K562 (cell line): ENCODE results near the gene INSIG1. TPM values are rescaled to one million over a fixed set of nuclear protein-coding genes. Genes with fewer than 3 reads are reported as not detected.

Experiments used
- ATAC-seq: fragments of 200-7000 bp; cut with Tn5 transposase; 3 replicates; pipeline ENCODE4 v1.9.1; 2020; ENCODE audit warnings: moderate library complexity
- BruUV-seq: library from RNA; stranded (reverse); fragments of 400-500 nt; replicated peaks from 2 replicates; lab custom pipeline; 2021; lab: Mats Ljungman, UMichigan
- CTCF ChIA-PET: fragments of 300-600 bp; formaldehyde crosslinking; extraction: SDS; loops from one replicate; lab custom pipeline; 2021; ENCODE audit warnings: low intra/inter-chr PET ratio; lab: Yijun Ruan, JAX
- POLR2A ChIA-PET: fragments of 300-600, 350-650 bp; sonication (Branson Sonifier 250); formaldehyde crosslinking; extraction: SDS; loops from one replicate; lab custom pipeline; 2021; ENCODE audit warnings: antibody characterized with exemption, inconsistent platforms; lab: Yijun Ruan, JAX
- DNase-seq, 4 experiments: peaks; one replicate each; pipeline versions ENCODE4 v3.0.0 to v3.0.0-alpha.2; 2011 to 2018; ENCODE audit warnings: low spot score in 3 of 4, mixed read lengths in 3 of 4; ENCODE audit errors: extremely low read depth in 1 of 4
- FAIRE-seq: peaks from 2 replicates; lab custom pipeline; 2011; peaks lifted over from hg19 to GRCh38; lab: Jason Lieb, UNC
- H2AFZ ChIP-seq: 2 replicates; pipeline ENCODE4 v1.6.0; 2011; ENCODE audit warnings: low read depth, low read length, control low read depth, inconsistent platforms
- H3K27ac ChIP-seq: fragments of 200-600 bp; 3 replicates; pipeline ENCODE4 v1.8.0; 2011; ENCODE audit warnings: low read depth, mild to moderate bottlenecking, control low read depth, inconsistent platforms, low read length, moderate library complexity, mixed read lengths; ENCODE audit errors: extremely low read depth
- H3K27me3 ChIP-seq, 2 experiments: fragments of 300-600 bp in 1 of 2; 2 replicates in 1 of 2; 3 replicates in 1 of 2; pipeline versions ENCODE4 v1.6.0 to v1.8.0; 2011; ENCODE audit warnings: inconsistent platforms in 2 of 2, low read length in 2 of 2, mild to moderate bottlenecking in 1 of 2, mixed read lengths in 1 of 2, moderate library complexity in 1 of 2; ENCODE audit not compliant: control insufficient read depth in 2 of 2, insufficient read depth in 2 of 2
- H3K36me3 ChIP-seq: fragments of 300-600 bp; 3 replicates; pipeline ENCODE4 v1.8.0; 2011; ENCODE audit warnings: mild to moderate bottlenecking, low read length, inconsistent platforms; ENCODE audit not compliant: control insufficient read depth, insufficient read depth
- H3K4me1 ChIP-seq, 2 experiments: fragments of 200-600 bp in 1 of 2; replicated peaks in 1 of 2; 2 replicates in 1 of 2; 3 replicates in 1 of 2; pipeline versions ENCODE4 v1.5.1 to v1.8.0; 2011; ENCODE audit warnings: inconsistent platforms in 2 of 2, low read length in 2 of 2, mild to moderate bottlenecking in 1 of 2, mixed read lengths in 1 of 2, moderate library complexity in 1 of 2; ENCODE audit not compliant: control insufficient read depth in 2 of 2, insufficient read depth in 2 of 2
- H3K4me2 ChIP-seq: 2 replicates; pipeline ENCODE4 v1.6.1; 2011; ENCODE audit warnings: low read length, control low read depth, inconsistent platforms, mixed read lengths; ENCODE audit not compliant: insufficient read depth
- H3K4me3 ChIP-seq: fragments of 200-600 bp; sonication (generic), shearing (Covaris generic); 2 replicates; pipeline ENCODE4 v1.5.1; 2016; ENCODE audit warnings: control low read depth, inconsistent platforms
- H3K79me2 ChIP-seq: fragments of 200-600 bp; 3 replicates; pipeline ENCODE4 v1.8.0; 2011; ENCODE audit warnings: low read length, inconsistent platforms; ENCODE audit not compliant: control insufficient read depth, insufficient read depth
- H3K9ac ChIP-seq, 2 experiments: 2 replicates each; pipeline versions ENCODE4 v1.6.0 to v1.6.1; 2011; ENCODE audit warnings: low read depth in 2 of 2, low read length in 2 of 2, control low read depth in 1 of 2, inconsistent platforms in 1 of 2, mild to moderate bottlenecking in 1 of 2, mixed read lengths in 1 of 2; ENCODE audit not compliant: insufficient read depth in 1 of 2
- H3K9me1 ChIP-seq: one replicate; pipeline ENCODE4 v1.6.0; 2011; ENCODE audit warnings: inconsistent platforms, mild to moderate bottlenecking, low read length, moderate library complexity; ENCODE audit not compliant: control insufficient read depth, insufficient read depth
- H3K9me3 ChIP-seq: replicated peaks from 2 replicates; pipeline ENCODE4 v1.5.1; 2011; ENCODE audit warnings: low read depth, low read length, inconsistent platforms; ENCODE audit not compliant: control insufficient read depth, insufficient read depth
- H4K20me1 ChIP-seq: replicated peaks from 2 replicates; pipeline ENCODE4 v1.6.1; 2011; ENCODE audit warnings: low read length, inconsistent platforms, mixed read lengths; ENCODE audit not compliant: control insufficient read depth, insufficient read depth
- BRCA1 ChIP-seq, 2 experiments: fragments of 450-650 bp in 1 of 2; sonication (generic) in 1 of 2; formaldehyde crosslinking in 1 of 2; IDR thresholded peaks; 2 replicates each; pipeline versions ENCODE4 v1.5.0 to v1.6.1; 2017 to 2020; ENCODE audit warnings: mild to moderate bottlenecking in 1 of 2, missing genetic modification reagents in 1 of 2
- CBFA2T2 ChIP-seq: fragments of 450-650 bp; conservative IDR thresholded peaks from 2 replicates; pipeline ENCODE4 v1.6.1; 2017; ENCODE audit warnings: mild to moderate bottlenecking
- CBFA2T3 ChIP-seq: fragments of 450-650 bp; IDR thresholded peaks from 2 replicates; pipeline ENCODE4 v1.6.1; 2017
- CHD4 ChIP-seq: fragments of 200-600 bp; sonication (generic); IDR thresholded peaks from 3 replicates; pipeline ENCODE4 v1.6.1; 2012; ENCODE audit warnings: low read depth, mild to moderate bottlenecking, mixed read lengths, low read length, inconsistent platforms; ENCODE audit not compliant: insufficient read depth, insufficient replicate concordance, poor library complexity, severe bottlenecking
- ELF1 ChIP-seq: fragments of 200-800 bp; sonication (Bioruptor generic); IDR thresholded peaks from 2 replicates; pipeline ENCODE4 v1.6.1; 2016; ENCODE audit warnings: missing genetic modification characterization, missing compliant biosample characterization
- HMGXB4 ChIP-seq: sonication (generic); formaldehyde crosslinking; IDR thresholded peaks from 2 replicates; pipeline ENCODE4 v1.8.1; 2023; ENCODE audit warnings: mild to moderate bottlenecking, missing genetic modification reagents
- KDM4B ChIP-seq, 2 experiments: fragments of 450-650 bp in 1 of 2; sonication (generic) in 1 of 2; IDR thresholded peaks; 2 replicates each; pipeline ENCODE4 v1.6.1; 2016 to 2017; ENCODE audit warnings: borderline replicate concordance in 2 of 2, antibody characterized with exemption in 1 of 2, low read depth in 1 of 2, mild to moderate bottlenecking in 1 of 2
- KLF16 ChIP-seq: IDR thresholded peaks from 2 replicates; pipeline ENCODE4 v1.6.1; 2016; ENCODE audit warnings: antibody characterized with exemption
- MXD1 ChIP-seq: fragments of 250-450 bp; sonication (Bioruptor Pico); IDR thresholded peaks from 2 replicates; pipeline ENCODE4 v1.8.0; 2021; ENCODE audit warnings: borderline replicate concordance, mild to moderate bottlenecking, moderate library complexity; ENCODE audit not compliant: poor library complexity, severe bottlenecking
- MYC ChIP-seq, 2 experiments: fragments of 250-450 bp in 1 of 2; sonication (Bioruptor Pico) in 1 of 2; IDR thresholded peaks; 2 replicates each; pipeline versions ENCODE4 v1.5.1 to v1.6.1; 2012 to 2021; ENCODE audit warnings: low read depth in 2 of 2, borderline replicate concordance in 1 of 2, improper control_type of control experiment in 1 of 2, low read length in 1 of 2, mild to moderate bottlenecking in 1 of 2, moderate library complexity in 1 of 2
- NBN ChIP-seq: fragments of 450-650 bp; IDR thresholded peaks from 2 replicates; pipeline ENCODE4 v1.6.1; 2016; ENCODE audit warnings: low read depth, mild to moderate bottlenecking
- SP2 ChIP-seq: IDR thresholded peaks from 2 replicates; pipeline ENCODE4 v1.6.1; 2011; ENCODE audit warnings: mild to moderate bottlenecking, low read depth, low read length, moderate library complexity; ENCODE audit not compliant: poor library complexity, severe bottlenecking; ENCODE audit errors: extremely low read depth
- TRIM24 ChIP-seq, 2 experiments: fragments of 450-650 bp; IDR thresholded peaks; 2 replicates each; pipeline ENCODE4 v1.6.1; 2016
- ZFX ChIP-seq: sonication (generic); formaldehyde crosslinking; IDR thresholded peaks from 2 replicates; pipeline ENCODE4 v1.8.0; 2022; ENCODE audit warnings: mild to moderate bottlenecking, missing genetic modification reagents, moderate library complexity
- ZNF175 ChIP-seq: fragments of 200-800 bp; sonication (Bioruptor generic); IDR thresholded peaks from 2 replicates; pipeline ENCODE4 v1.6.1; 2016; ENCODE audit warnings: low read depth, mild to moderate bottlenecking, missing genetic modification characterization, missing compliant biosample characterization
- ZNF445 ChIP-seq: fragments of 250-450 bp; sonication (Bioruptor Pico); IDR thresholded peaks from 2 replicates; pipeline ENCODE4 v1.4.0; 2020; ENCODE audit warnings: low read depth, mild to moderate bottlenecking, moderate library complexity
- WGBS: fragments of 100-300 bp; shearing (Covaris generic); methylation state at CpG from one replicate; pipeline ENCODE4 v1.1.6; 2016; ENCODE audit warnings: low coverage, mixed read lengths; ENCODE audit not compliant: insufficient coverage; ENCODE audit errors: missing lambda C conversion rate; 5-methylcytosine and 5-hydroxymethylcytosine counted together
- in situ Hi-C: fragments of 300-500 bp; cut with MboI; formaldehyde crosslinking; loops from 4 replicates; pipeline ENCODE4 v1.15.0; 2018; ENCODE audit warnings: inconsistent platforms, mixed read lengths
- intact Hi-C: fragments of 100-400 bp; cut with micrococcal nuclease; formaldehyde crosslinking; loops from 2 replicates; pipeline ENCODE4 v1.14.2; 2022
- polyA plus RNA-seq, 8 experiments: library from polyadenylated mRNA; depleted of rRNA in 4 of 8; stranded (reverse) in 5 of 8; unstranded in 3 of 8; fragments of >200 nt; fragmentation: Nextera tagmentation in 2 of 8; fragmentation: Illumina TruSeq in 1 of 8; extraction: Ambion mirVana in 2 of 8; extraction: Trizol in 1 of 8; gene quantifications; 2 replicates each; pipeline versions ENCODE4 v1.2.1 to v1.2.3, GENCODE V29; 2011 to 2014; ENCODE audit warnings: inconsistent platforms in 1 of 8, missing spikeins in 1 of 8
- total RNA-seq, 7 experiments: library from RNA; depleted of rRNA in 6 of 7; stranded (reverse); fragments of >200 nt in 6 of 7; fragmentation: Illumina TruSeq in 2 of 7; extraction: Trizol in 2 of 7; gene quantifications; 2 replicates each; pipeline versions ENCODE4 v1.2.1 to v1.2.3, GENCODE V29; 2011 to 2021; ENCODE audit warnings: low replicate concordance in 1 of 7
- TF ChIP-seq, protein P1 (sequence below): fragments of 450-650 bp; IDR thresholded peaks from 2 replicates; pipeline ENCODE4 v1.6.1; 2016; ENCODE audit warnings: low read depth, mild to moderate bottlenecking, moderate library complexity
- TF ChIP-seq, protein P2 (sequence below): fragments of 450-650 bp; IDR thresholded peaks from one replicate; pipeline ENCODE4 v1.6.1; 2018; ENCODE audit warnings: mild to moderate bottlenecking, moderate library complexity; ENCODE audit not compliant: partially characterized antibody

INSIG1 gene
- total and polyA plus RNA-seq, 9 of the 15 experiments (the other 6 are each of a cell fraction or from before 2014, with no cell fraction given): 57.1 to 787 (median 238) TPM

DNA sequence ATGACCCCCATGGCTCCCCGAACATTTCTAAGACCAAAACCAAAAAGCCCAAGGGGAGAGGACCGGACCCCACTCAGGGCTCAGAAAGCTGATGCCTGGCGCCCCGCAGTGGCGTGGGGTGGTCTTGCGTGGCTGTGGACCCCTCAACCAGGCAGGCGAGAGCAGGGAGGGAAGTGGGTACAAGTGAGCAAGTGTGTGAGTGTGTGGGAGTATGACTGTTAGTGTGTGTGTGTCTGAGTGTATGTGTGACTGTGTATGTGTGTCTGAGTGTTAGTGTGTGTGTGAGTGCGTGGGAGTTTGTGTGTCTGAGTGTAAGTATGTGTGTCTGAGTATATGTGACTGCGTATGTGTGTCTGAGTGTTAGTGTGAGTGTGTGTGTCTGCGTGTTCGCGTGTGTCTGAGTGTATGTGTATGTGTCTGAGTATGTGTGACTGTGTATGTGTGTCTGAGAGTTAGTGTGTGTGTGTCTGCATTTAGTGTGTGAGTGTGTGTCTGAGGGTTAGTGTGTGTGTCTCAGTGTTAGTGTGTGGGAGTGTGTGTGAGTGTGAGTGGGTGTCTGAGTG, 34.0 kb upstream of the INSIG1 start:
- Histone ChIP-seq H3K9me3 (no peaks in the 10 kb centered on the region), H4K20me1 (no peaks in the 10 kb centered on the region), H3K4me2 (no peak overlapping the region), H2AFZ (no peak overlapping the region), H3K27me3 (peaks cover 86 to 97% of the 10 kb centered on the region in 2 experiments), H3K9ac (no peak overlapping the region), H3K4me1 (0 out of 5 replicates have a peak, but pooled peaks cover 0 to 6% of the 10 kb centered on the region in 2 experiments), H3K27ac (no peak overlapping the region; the same call in 2 of the 3 replicates), H3K9me1 (peaks cover 4% of the 10 kb centered on the region), H3K79me2 (no peaks in the 10 kb centered on the region), H3K36me3 (no peaks in the 10 kb centered on the region), H3K4me3 (no peak overlapping the region)
- in situ Hi-C loops (no loop called here), intact Hi-C loops (no loop called here)
- BruUV-seq: no TSS peak
- FAIRE-seq (peak; percentile 82), ATAC-seq (no peak), DNase-seq (no peak)
- ChIA-PET POLR2A (interaction anchor here (0.6 kb wide), 1 partner anchor 30 kb away, joined by 3 read pairs; no protein-coding TSS in a partner anchor), CTCF (no interaction called here)
- 4% methylated on average over 12 of the region's 12 CpGs for WGBS
- TF ChIP-seq TRIM24 (IDR thresholded peaks at IDR 0.05) (peak in 1 of 2 experiments; percentile 38; a peak in 1 of 4 replicates), CBFA2T3 (no peak), ELF1 (tag) (no peak), ZFX (CRISPR knock-in tag) (no peak), CHD4 (no peak), ZNF175 (CRISPR knock-in tag) (no peak), MYC (IDR thresholded peaks at IDR 0.05; ENCODE audit: low read depth, low read length) (no peak), MYC (CRISPR knock-in tag; IDR thresholded peaks at IDR 0.05; ENCODE audit: borderline replicate concordance, low read depth) (no peak), CBFA2T2 (no peak), MXD1 (CRISPR knock-in tag) (no peak), SP2 (no peak), HMGXB4 (CRISPR knock-in tag) (no peak), ZNF445 (CRISPR knock-in tag) (no peak), KDM4B (IDR thresholded peaks at IDR 0.05; ENCODE audit: borderline replicate concordance in 2 of 2, low read depth in 1 of 2) (no peak), NBN (no peak), BRCA1 (IDR thresholded peaks at IDR 0.05) (no peak), BRCA1 (CRISPR knock-in tag; IDR thresholded peaks at IDR 0.05) (no peak), KLF16 (no peak)
- TF ChIP-seq, protein P1, sequence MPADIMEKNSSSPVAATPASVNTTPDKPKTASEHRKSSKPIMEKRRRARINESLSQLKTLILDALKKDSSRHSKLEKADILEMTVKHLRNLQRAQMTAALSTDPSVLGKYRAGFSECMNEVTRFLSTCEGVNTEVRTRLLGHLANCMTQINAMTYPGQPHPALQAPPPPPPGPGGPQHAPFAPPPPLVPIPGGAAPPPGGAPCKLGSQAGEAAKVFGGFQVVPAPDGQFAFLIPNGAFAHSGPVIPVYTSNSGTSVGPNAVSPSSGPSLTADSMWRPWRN: no peak
- TF ChIP-seq, protein P2, sequence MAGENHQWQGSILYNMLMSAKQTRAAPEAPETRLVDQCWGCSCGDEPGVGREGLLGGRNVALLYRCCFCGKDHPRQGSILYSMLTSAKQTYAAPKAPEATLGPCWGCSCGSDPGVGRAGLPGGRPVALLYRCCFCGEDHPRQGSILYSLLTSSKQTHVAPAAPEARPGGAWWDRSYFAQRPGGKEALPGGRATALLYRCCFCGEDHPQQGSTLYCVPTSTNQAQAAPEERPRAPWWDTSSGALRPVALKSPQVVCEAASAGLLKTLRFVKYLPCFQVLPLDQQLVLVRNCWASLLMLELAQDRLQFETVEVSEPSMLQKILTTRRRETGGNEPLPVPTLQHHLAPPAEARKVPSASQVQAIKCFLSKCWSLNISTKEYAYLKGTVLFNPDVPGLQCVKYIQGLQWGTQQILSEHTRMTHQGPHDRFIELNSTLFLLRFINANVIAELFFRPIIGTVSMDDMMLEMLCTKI: no peak
